Iris pigment epithelial cell (primary cell): ENCODE results near the gene SEMA4A.
"Not testable (repeated sequence)": the region's sequence is repeated elsewhere in the genome, so short reads cannot be mapped to it uniquely, and the experiment has no call there.

Source experiments
- DNase-seq: peaks from one replicate; pipeline ENCODE4 v3.0.0-alpha.2; 2011; ENCODE audit warnings: low read depth

Gene SEMA4A

GRCh38 chr1:156119503-156120209, 33.7 kb upstream of the SEMA4A start:
- DNase-seq = peak; percentile 74

GRCh38 chr1:156120318-156120717, 33.1 kb upstream of the SEMA4A start:
- DNase-seq = no peak

DNA sequence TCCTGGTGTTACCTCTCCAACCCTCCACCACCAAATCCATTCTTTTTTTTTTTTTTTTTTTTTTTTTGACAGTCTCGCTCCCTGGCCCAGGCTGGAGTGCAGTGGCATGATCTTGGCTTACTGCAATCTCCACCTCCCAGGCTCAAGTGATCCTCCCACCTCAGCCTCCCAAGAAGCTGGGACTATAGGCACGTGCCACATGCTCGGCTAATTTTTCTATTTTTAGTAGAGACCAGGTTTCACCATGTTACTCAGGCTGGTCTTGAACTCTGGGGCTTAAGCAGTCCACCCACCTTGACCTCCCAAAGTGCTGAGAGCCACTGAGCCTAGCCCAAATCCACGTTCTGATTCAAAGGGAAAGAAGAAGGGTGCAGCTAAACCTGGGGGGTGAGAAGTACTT, 32.4 kb upstream of the SEMA4A start:
- not testable (repeated sequence) for DNase-seq

DNA sequence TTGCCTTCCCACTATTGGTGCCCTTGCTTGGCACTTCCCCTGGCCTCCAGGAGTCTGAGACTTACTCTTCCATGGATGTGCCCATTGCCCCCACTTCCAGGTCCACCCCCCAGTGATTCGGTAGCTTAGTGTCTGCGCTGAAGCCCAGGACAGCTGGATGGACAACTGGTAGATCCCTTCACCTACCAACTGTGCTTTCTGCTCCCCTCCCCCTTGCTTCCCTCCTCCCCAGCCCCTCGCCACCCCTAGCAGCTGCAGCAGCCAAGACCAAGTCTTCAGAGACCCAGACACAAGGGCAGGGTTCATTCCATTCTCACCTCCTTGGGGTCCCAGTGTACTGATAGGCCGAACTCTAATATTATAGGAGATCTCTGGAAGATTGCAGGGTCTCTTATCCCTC, 31.9 kb upstream of the SEMA4A start:
- DNase-seq = no peak

DNA sequence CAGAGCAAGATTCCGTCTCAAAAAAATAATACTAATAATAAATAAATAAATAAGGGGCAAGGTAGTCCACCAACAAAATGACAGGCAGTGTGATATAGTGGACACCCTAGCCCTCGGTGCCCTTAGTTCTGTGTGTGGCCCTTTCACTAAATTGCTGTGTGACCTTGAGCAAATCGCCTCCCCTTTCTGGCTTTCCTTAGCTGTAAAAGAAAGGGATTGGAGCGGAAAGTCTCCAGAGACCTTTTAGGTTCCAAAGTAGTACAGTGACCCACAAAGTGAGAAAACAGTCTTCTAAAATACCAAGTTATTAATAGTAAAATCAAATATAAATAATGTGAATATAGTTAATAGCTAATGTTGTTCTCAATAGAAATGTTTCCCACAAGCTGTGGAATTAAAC, 31.3 kb upstream of the SEMA4A start:
- no peak for DNase-seq

GRCh38 chr1:156122519-156123355, 30.6 kb upstream of the SEMA4A start:
- DNase-seq = peak; percentile 89

DNA sequence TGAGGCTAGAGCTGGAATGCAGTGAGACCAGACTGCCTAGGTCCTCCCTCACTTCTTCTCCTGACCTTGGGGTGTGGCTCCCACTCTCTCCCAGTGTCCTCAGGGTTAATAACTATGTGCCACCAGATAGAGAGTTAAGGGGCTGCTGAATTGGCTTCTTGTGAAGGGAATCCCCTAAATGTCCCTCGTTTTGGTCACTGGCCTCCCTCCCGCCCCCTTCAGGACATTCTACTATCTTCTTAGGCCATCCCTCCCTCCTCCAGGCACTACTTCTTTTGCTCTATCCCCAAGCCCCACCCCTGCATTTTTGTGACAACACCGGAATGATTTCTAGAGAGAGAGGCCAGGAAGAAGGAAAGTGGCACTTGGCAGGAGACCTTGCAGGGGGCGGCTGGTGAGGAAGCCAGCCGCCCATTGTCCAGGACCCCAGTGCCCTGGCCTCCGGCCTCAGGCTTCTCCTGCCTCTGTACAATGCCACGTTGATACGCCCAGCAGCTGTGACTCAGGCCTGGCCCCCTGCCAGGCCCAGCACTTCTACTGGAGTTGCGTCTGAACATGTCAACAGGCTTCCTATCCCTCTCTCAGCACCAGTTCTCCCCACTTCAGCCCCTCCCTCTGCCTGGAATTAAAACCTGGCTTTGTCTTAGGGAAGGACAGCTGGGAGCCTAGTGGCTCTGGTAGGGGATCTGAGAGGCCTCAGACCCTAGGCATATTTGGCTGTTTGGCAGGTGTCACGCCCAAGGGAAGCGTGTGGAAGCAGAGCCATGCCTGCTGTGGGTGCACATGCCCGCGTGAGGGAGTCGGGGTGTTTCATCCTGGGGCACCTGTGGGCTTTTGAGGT, 29.8 kb upstream of the SEMA4A start:
- DNase-seq = peak; percentile 97

GRCh38 chr1:156124557-156125483, 28.6 kb upstream of the SEMA4A start:
- no peak for DNase-seq

GRCh38 chr1:156125544-156125943, 27.8 kb upstream of the SEMA4A start:
- DNase-seq = not testable (repeated sequence)

DNA sequence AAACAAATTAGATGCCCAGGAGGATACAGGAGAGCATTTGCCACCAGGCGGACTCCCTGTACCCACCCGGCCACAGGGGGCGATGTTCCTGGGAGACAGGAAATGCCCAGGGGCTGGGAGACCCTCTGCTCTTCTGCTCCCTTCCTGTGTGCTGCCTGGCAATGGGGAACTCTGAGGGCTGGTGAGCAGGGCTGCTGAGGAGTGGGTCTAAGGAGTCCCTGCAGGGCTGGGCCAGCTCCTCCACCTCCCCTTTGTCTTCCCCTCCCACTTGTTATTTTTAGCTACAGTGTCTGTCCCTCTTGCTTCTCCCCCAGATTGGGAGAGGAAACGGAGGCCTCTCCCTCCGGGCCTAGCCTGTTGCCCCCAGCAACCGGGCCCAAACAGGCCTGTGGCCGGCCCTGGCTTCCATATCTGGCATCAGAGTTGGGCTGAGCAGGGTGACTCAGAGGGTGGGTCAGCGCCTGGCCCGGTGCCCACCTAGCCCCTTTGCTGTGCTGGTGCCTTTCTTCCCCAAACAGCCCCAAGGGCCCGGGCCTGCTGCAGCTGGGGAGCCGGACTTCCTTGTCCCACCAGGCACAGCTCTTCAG, 27.2 kb upstream of the SEMA4A start:
- peak; percentile 92 for DNase-seq

DNA sequence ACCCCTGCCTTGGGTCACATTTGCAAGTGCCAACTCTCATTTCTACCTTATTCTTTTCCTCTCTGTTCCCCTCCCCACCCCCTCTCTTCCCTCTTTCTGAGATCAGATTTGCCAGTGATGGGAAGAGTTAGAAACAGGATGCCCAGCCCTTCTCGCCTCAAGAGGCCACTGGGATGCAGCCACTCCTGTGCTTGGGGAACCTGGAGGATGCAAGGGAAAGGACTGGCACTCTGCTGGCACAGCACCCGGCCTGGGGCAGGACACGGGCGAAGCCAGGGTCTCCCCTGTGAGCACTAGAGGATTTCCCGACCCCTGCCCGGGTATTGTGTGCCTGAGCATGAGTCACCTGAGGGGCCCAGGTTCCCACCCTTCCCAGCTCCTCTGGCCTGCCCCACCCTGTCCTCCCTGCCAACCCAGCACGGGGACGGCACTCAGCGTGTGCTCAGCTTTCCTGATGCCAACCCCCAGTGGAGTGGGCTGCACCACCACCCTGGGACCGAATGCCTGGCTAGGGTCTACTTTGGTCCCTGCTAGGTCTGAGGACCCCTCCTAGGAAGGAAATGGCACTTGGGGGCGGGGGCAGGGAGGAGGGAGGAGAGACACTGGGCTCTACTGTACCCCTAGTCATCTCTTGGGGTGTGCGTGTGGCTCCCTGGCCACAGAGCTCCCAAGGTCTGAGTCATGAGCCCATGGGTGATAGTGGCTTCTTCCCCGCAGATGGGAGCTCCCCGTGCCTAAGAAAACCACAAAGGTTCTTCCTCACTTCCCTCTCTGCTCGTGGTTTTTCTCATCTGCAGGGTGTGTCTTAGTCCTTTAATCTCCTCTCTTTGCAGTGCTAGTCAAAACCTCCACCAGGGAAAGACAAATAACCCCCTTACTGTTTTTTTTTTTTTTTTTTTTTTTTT, 26.5 kb upstream of the SEMA4A start:
- DNase-seq = peak; percentile 94

GRCh38 chr1:156128308-156128653, 25.1 kb upstream of the SEMA4A start:
- DNase-seq = no peak

DNA sequence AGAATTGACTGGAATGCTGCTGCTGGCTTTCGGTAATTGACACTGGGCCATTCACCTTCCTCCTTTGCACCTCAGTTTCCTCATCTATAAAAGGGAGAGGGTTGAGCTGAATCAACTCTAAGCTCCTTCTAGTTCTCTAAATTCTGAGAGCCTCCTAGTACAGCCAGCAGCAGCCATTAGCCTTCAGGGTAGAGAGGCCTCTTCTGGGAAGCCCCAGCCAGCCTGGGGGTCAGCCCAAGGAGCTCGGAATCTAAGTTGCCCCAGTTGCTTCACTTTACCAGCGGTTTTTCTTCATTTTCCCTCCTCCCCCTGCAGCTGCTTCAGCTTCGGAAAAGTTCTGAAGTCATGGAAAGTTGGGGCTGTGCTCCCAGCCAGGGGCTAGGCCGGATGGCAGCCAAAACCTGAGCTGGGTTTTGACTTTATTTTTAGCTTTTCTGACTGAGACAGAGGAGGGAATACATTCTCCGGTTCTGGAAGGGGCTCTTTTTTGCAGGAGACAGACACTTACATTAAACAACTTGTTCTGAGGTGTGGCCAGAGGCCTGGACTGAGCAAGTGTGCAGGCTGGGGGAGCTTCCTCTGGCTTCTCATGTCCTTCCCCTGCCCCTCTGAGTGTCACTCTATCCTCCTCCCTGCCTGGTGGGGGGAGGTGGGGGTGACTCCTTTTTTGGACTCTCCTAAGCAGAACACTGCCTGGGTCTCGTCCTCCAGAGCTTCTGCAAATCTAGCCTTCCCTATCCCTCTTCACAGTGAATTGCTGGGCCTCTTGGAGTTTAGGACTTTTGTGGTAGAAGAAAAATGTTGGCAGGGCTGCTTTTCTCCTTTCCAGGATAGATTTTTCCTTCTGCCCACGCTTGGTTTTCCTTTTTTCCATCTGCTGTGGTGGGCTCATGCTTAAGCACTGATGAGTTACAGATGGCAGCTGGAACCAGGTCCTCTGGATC, 24.5 kb upstream of the SEMA4A start:
- DNase-seq = peak; percentile 81

GRCh38 chr1:156129687-156130577, 23.5 kb upstream of the SEMA4A start:
- DNase-seq = peak; percentile 93

DNA sequence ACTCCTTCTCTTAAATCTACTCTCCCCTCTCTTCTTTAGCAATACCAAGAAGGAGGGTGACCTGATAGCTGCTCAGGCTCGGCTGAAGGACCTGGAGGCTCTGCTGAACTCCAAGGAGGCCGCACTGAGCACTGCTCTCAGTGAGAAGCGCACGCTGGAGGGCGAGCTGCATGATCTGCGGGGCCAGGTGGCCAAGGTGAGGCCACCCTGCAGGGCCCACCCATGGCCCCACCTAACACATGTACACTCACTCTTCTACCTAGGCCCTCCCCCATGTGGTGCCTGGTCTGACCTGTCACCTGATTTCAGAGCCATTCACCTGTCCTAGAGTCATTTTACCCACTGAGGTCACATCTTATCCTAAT, 22.8 kb upstream of the SEMA4A start:
- DNase-seq = no peak

GRCh38 chr1:156134716-156135435, 18.5 kb upstream of the SEMA4A start:
- no peak for DNase-seq
